ENCODE data around the gene SCFD2. TPM values are rescaled to one million over a fixed set of nuclear protein-coding genes. Genes with fewer than 3 reads are reported as not detected.
"Not testable (repeated sequence)": the region's sequence is repeated elsewhere in the genome, so short reads cannot be mapped to it uniquely, and the experiment has no call there.

SCFD2 gene
- 7.3 and 8.4 TPM in 2 replicates for total RNA-seq (2021)
- percentile 53 among the genes with signal in this experiment for Bru-seq, nascent RNA
- BruChase-seq, experiment 1, labeled RNA remaining after a 2-hour chase: percentile 48 among the genes with signal in this experiment
- percentile 49 among the genes with signal in this experiment for BruChase-seq, experiment 2, labeled RNA remaining after a 6-hour chase
- long read RNA-seq, partial matches to known transcripts: 2 of 3 reads
- long read RNA-seq, other reads (novel, unspliced or antisense): 1 of 3 reads

DNA sequence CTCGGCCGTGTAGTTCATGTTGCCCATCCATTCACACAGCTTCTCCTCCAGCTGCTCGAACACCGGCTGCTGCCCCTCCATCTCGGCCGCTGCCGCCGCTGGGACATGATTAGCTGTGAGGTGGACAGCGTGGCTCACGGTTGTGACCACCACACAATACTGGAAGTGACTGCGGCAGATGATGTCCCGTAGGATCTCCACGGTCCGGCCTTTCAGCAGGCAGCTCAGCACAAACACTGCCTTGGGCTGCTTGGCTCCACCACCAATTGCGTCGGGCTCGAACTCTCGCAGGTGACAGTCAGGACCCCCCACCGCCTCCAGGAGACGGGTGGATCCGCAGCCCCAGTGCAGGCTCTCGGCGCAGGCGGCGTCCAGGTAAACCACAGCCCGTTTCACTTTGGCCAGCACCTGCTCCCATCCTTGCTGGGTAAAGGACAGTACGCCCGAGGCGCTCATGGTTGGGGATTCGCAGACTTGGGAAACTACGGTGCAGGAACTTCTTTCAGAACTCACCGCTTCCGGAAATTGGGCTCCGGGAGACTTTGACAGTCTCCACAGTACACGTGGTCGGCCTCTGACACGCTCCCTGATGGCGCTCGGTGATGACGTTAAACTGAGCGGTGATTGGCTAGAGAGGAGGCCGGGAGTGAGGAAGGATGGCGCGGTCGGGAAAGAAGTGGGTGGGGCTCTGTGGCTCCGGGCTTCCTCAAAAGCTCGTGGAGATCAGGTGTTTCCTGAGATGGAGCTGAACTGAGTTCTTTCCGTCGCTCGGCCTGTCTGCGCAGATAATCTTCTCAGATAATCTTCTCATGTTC, at the start of gene SCFD2:
Gene SCFD2 (minus strand): TSS at position 576 of the 815 bp plus-strand sequence.
- ChIA-PET CTCF (no interaction called here), POLR2A (ENCODE audit: low non-redundant PET) (interaction anchor here (0.6 kb wide), 1 partner anchor 28 kb away, joined by 3 read pairs; no protein-coding TSS in a partner anchor)
- Histone ChIP-seq H3K9me3 (ENCODE audit: low read depth, low read length, poor library complexity, severe bottlenecking) (no peaks in the 10 kb centered on the region), H3K4me1 (ENCODE audit: insufficient read depth, low read length, poor library complexity, severe bottlenecking) (no peaks in the 10 kb centered on the region), H3K36me3 (ENCODE audit: insufficient read depth, low read length, poor library complexity, severe bottlenecking) (no peaks in the 10 kb centered on the region), H3K27ac (ENCODE audit: low read depth, low read length, poor library complexity, severe bottlenecking) (no peak within 1 kb of the TSS), H3K4me3 (ENCODE audit: low read depth, low read length, poor library complexity, severe bottlenecking) (peak within 1 kb of the TSS; percentile 77), H3K27me3 (replicated peaks; ENCODE audit: insufficient read depth, low read depth, low read length, poor library complexity) (peaks cover 8% of the 10 kb centered on the region)
- TF ChIP-seq EZH2 (IDR thresholded peaks at IDR 0.05; ENCODE audit: borderline replicate concordance, low read depth, low read length, poor library complexity, severe bottlenecking): no peak
- TF ChIP-seq, protein P1, sequence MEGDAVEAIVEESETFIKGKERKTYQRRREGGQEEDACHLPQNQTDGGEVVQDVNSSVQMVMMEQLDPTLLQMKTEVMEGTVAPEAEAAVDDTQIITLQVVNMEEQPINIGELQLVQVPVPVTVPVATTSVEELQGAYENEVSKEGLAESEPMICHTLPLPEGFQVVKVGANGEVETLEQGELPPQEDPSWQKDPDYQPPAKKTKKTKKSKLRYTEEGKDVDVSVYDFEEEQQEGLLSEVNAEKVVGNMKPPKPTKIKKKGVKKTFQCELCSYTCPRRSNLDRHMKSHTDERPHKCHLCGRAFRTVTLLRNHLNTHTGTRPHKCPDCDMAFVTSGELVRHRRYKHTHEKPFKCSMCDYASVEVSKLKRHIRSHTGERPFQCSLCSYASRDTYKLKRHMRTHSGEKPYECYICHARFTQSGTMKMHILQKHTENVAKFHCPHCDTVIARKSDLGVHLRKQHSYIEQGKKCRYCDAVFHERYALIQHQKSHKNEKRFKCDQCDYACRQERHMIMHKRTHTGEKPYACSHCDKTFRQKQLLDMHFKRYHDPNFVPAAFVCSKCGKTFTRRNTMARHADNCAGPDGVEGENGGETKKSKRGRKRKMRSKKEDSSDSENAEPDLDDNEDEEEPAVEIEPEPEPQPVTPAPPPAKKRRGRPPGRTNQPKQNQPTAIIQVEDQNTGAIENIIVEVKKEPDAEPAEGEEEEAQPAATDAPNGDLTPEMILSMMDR (conservative IDR thresholded peaks at IDR 0.05; ENCODE audit: low read depth, low read length): no peak
- TSS peak; percentile 59 for BruUV-seq (replicated peaks)
- DNase-seq (ENCODE audit: low spot score): peak; percentile 95
- intact Hi-C loops (cut with micrococcal nuclease; ENCODE audit: unreplicated experiment): no loop called here

DNA sequence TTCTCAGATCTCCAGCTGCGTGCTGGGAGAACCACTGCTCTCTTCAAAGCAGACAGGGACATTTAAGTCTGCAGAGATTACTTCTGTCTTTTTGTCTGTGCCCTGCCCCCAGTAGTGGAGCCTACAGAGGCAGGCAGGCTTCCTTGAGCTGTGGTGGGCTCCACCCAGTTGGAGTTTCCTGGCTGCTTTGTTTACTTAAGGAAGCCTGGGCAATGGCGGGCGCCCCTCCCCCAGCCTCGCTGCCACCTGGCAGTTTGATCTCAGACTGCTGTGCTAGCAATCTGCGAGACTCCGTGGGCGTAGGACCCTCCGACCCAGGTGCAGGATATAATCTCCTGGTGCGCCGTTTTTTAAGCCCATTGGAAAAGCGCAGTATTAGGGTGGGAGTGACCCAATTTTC, 43.6 kb upstream of the SCFD2 start:
- H3K36me3 ChIP-seq (ENCODE audit: insufficient read depth, low read length, poor library complexity, severe bottlenecking); H3K27ac ChIP-seq (ENCODE audit: low read depth, low read length, poor library complexity, severe bottlenecking); CTCF ChIA-PET; H3K4me3 ChIP-seq (ENCODE audit: low read depth, low read length, poor library complexity, severe bottlenecking); POLR2A ChIA-PET (ENCODE audit: low non-redundant PET); intact Hi-C loops (cut with micrococcal nuclease; ENCODE audit: unreplicated experiment); H3K9me3 ChIP-seq (ENCODE audit: low read depth, low read length, poor library complexity, severe bottlenecking); H3K4me1 ChIP-seq (ENCODE audit: insufficient read depth, low read length, poor library complexity, severe bottlenecking); BruUV-seq (replicated peaks); H3K27me3 ChIP-seq (replicated peaks; ENCODE audit: insufficient read depth, low read depth, low read length, poor library complexity); DNase-seq (ENCODE audit: low spot score): not testable (repeated sequence)

DNA sequence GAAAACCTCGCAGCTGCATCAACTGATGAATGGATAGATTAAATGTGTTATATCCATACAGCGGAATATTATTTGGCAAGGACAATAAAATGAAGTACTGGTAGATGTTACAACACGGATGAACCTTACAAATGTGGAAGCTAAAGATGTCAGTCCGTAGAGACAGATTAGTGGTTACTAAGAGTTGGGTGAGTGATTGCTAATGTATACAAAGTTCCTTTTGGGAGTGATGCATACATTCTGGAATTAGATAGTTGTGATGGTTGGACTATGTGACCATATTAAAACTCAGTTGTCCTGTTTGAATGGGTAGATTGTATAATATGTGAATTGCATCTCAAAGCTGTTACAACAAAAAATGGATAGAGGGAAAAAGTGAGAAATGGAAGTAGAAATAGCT, 14.4 kb upstream of the SCFD2 start:
- Histone ChIP-seq H3K36me3 (ENCODE audit: insufficient read depth, low read length, poor library complexity, severe bottlenecking) (peaks cover 6% of the 10 kb centered on the region), H3K9me3 (ENCODE audit: low read depth, low read length, poor library complexity, severe bottlenecking) (no peaks in the 10 kb centered on the region), H3K4me1 (ENCODE audit: insufficient read depth, low read length, poor library complexity, severe bottlenecking) (no peaks in the 10 kb centered on the region), H3K27ac (ENCODE audit: low read depth, low read length, poor library complexity, severe bottlenecking) (no peak overlapping the region), H3K4me3 (ENCODE audit: low read depth, low read length, poor library complexity, severe bottlenecking) (no peak overlapping the region), H3K27me3 (replicated peaks; ENCODE audit: insufficient read depth, low read depth, low read length, poor library complexity) (no peaks in the 10 kb centered on the region)
- no TSS peak for BruUV-seq (replicated peaks)
- ChIA-PET POLR2A (ENCODE audit: low non-redundant PET) (no interaction called here), CTCF (no interaction called here)
- TF ChIP-seq, protein P1 (conservative IDR thresholded peaks at IDR 0.05; ENCODE audit: low read depth, low read length): no peak
- TF ChIP-seq EZH2 (IDR thresholded peaks at IDR 0.05; ENCODE audit: borderline replicate concordance, low read depth, low read length, poor library complexity, severe bottlenecking): no peak
- DNase-seq (ENCODE audit: low spot score): no peak
- intact Hi-C loops (cut with micrococcal nuclease; ENCODE audit: unreplicated experiment): no loop called here

Data from A673 (cell line).